Measurements from ENCODE around the gene ZBTB33. TPM values are rescaled to one million over a fixed set of nuclear protein-coding genes. Genes with fewer than 3 reads are reported as not detected.

Gene ZBTB33
- total RNA-seq, 2 donors from 2014 or later, result 19.0 to 19.2 TPM

DNA sequence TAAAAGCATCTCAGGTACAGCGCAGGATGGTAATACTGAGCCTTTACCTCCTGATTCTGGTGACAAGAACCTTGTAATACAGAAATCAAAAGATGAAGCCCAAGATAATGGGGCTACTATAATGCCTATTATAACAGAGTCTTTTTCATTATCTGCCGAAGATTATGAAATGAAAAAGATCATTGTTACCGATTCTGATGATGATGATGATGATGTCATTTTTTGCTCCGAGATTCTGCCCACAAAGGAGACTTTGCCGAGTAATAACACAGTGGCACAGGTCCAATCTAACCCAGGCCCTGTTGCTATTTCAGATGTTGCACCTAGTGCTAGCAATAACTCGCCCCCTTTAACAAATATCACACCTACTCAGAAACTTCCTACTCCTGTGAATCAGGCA lies 3.2 kb downstream of the ZBTB33 start:
- Mint-ChIP-seq H3K36me3 (ENCODE audit: low read depth) (peaks cover 25% of the 10 kb centered on the region), H3K4me1 (peaks cover 4% of the 10 kb centered on the region)

DNA sequence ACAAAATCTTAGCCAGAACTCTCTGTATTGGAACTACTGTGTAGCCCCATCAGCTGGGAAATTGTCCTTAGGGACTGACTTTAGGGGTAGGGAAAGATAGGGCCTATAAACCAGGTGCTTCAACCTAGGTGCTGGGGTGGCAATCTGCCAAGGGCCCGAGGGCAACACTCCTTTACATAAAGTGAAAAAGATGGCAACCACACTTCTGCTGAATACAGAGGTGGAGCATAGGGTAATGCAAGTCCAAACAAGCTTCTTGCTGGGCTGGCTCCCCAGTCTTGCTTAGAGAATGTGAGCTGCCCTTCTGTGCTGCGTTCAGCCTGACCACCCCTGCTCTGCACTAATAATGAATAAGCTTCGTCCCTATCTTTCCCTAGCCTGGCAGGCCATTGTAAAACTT lies 9.8 kb downstream of the ZBTB33 start:
- DNase-seq, result no peak
- Mint-ChIP-seq H3K4me1 (no peaks in the 10 kb centered on the region), H3K9me3 (peaks cover 30% of the 10 kb centered on the region), H3K27me3 (ENCODE audit: insufficient read depth) (no peaks in the 10 kb centered on the region), H3K27ac (no peak overlapping the region), H3K4me3 (no peak overlapping the region), H3K36me3 (ENCODE audit: low read depth) (peaks cover 6% of the 10 kb centered on the region)
- TF ChIP-seq CTCF (conservative IDR thresholded peaks at IDR 0.05), result no peak
- H3K36me3 ChIP-seq (ENCODE audit: control insufficient read depth, insufficient read depth, low read length), result peaks cover 2% of the 10 kb centered on the region
- no peaks in the 10 kb centered on the region for H3K9me3 ChIP-seq (ENCODE audit: control insufficient read depth, low read length)
- no peaks in the 10 kb centered on the region for H3K27me3 ChIP-seq (ENCODE audit: control insufficient read depth, insufficient read depth, low read length, poor library complexity, severe bottlenecking)
- WGBS, 2 experiments (ENCODE audit: insufficient coverage in 1 of 2, insufficient read length in 1 of 2), result 83% methylated on average over 2 of the region's 3 CpGs; no CpG with 5 or more reads in 1 of the 2 experiments
- no peak overlapping the region for H3K9ac ChIP-seq (ENCODE audit: extremely low read depth, low read length, poor library complexity, severe bottlenecking)
- no peak overlapping the region for H3K4me3 ChIP-seq (ENCODE audit: low read length)
- H3K27ac ChIP-seq (ENCODE audit: low read depth, low read length), result no peak overlapping the region
- no peaks in the 10 kb centered on the region for H3K4me1 ChIP-seq (ENCODE audit: control insufficient read depth, insufficient read depth, low read length)

More for the DNA sequence above, 3.2 kb downstream of the ZBTB33 start:
- peaks cover 25% of the 10 kb centered on the region for H3K36me3 ChIP-seq (ENCODE audit: control insufficient read depth, insufficient read depth, low read length)
- peaks cover 26% of the 10 kb centered on the region for H3K9me3 Mint-ChIP-seq
- no peak overlapping the region for H3K27ac ChIP-seq (ENCODE audit: low read depth, low read length)
- DNase-seq, result no peak
- no peak for TF ChIP-seq CTCF (conservative IDR thresholded peaks at IDR 0.05)
- H3K4me3 ChIP-seq (ENCODE audit: low read length), result no peak overlapping the region
- H3K9me3 ChIP-seq (ENCODE audit: control insufficient read depth, low read length), result no peaks in the 10 kb centered on the region
- H3K4me3 Mint-ChIP-seq, result no peak overlapping the region
- WGBS, 2 experiments (ENCODE audit: insufficient coverage in 1 of 2, insufficient read length in 1 of 2), result 91% methylated on average over 6 of the region's 6 CpGs; no CpG with 5 or more reads in 1 of the 2 experiments
- no peaks in the 10 kb centered on the region for H3K4me1 ChIP-seq (ENCODE audit: control insufficient read depth, insufficient read depth, low read length)
- H3K27ac Mint-ChIP-seq, result no peak overlapping the region
- peaks cover 7% of the 10 kb centered on the region for H3K27me3 ChIP-seq (ENCODE audit: control insufficient read depth, insufficient read depth, low read length, poor library complexity, severe bottlenecking)
- no peak overlapping the region for H3K9ac ChIP-seq (ENCODE audit: extremely low read depth, low read length, poor library complexity, severe bottlenecking)
- peaks cover 9% of the 10 kb centered on the region for H3K27me3 Mint-ChIP-seq (ENCODE audit: insufficient read depth)

- DNase-seq, result peak; percentile 57
- no peaks in the 10 kb centered on the region for H3K4me1 ChIP-seq (ENCODE audit: control insufficient read depth, insufficient read depth, low read length)
- no peak overlapping the region for H3K4me3 Mint-ChIP-seq
- H3K27ac Mint-ChIP-seq, result no peak overlapping the region
- no peaks in the 10 kb centered on the region for H3K36me3 ChIP-seq (ENCODE audit: control insufficient read depth, insufficient read depth, low read length)
- no peak overlapping the region for H3K9ac ChIP-seq (ENCODE audit: extremely low read depth, low read length, poor library complexity, severe bottlenecking)
- 76% methylated on average over 8 of the region's 8 CpGs; no CpG with 5 or more reads in 1 of the 2 experiments for WGBS, 2 experiments (ENCODE audit: insufficient coverage in 1 of 2, insufficient read length in 1 of 2)
- H3K27me3 ChIP-seq (ENCODE audit: control insufficient read depth, insufficient read depth, low read length, poor library complexity, severe bottlenecking), result no peaks in the 10 kb centered on the region
- no peak for TF ChIP-seq CTCF (conservative IDR thresholded peaks at IDR 0.05)
- H3K9me3 Mint-ChIP-seq, result peaks cover 31% of the 10 kb centered on the region
- no peaks in the 10 kb centered on the region for H3K4me1 Mint-ChIP-seq
- no peaks in the 10 kb centered on the region for H3K27me3 Mint-ChIP-seq (ENCODE audit: insufficient read depth)
- H3K27ac ChIP-seq (ENCODE audit: low read depth, low read length), result no peak overlapping the region
- no peaks in the 10 kb centered on the region for H3K9me3 ChIP-seq (ENCODE audit: control insufficient read depth, low read length)
- no peaks in the 10 kb centered on the region for H3K36me3 Mint-ChIP-seq (ENCODE audit: low read depth)
- H3K4me3 ChIP-seq (ENCODE audit: low read length), result no peak overlapping the region
Observed at GRCh38 chrX:120262859-120263708, 12.5 kb downstream of the ZBTB33 start.
